ENCODE data around the gene ANK3. TPM values are rescaled to one million over a fixed set of nuclear protein-coding genes. Genes with fewer than 3 reads are reported as not detected.

Gene ANK3
- total RNA-seq, 2 experiments from 2014 or later: 60.5 to 61.9 TPM

DNA sequence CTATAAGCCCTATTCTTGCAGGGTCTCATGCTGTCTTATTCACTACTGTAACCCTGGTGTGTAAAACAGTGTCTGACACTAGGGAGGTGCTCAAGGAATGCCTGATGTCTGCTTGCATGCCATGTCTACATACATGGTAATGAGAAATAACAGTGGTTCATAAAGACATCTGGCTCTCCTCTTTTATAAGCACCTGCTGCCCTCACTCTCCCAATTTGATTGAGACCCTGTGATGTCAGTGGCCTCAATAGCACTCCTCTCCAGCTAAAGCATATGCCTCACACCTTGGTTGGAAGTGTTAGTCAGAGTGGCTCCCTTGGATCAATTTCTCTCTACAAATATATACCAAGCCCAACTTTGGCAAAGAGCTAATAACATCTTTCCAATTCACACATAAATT is 30.6 kb downstream of the ANK3 start:
- Histone ChIP-seq H3K4me1 (ENCODE audit: insufficient read depth, low read length) (no peaks in the 10 kb centered on the region), H3K36me3 (ENCODE audit: insufficient read depth, low read length) (no peaks in the 10 kb centered on the region), H3K27ac (ENCODE audit: low read depth in 1 of 2, low read length in 2 of 2) (no peak overlapping the region), H3K9me3 (ENCODE audit: control insufficient read depth in 1 of 2, insufficient read depth in 1 of 2, low read length in 2 of 2) (no peaks in the 10 kb centered on the region), H3K4me3 (ENCODE audit: low read length) (no peak overlapping the region), H3K27me3 (ENCODE audit: control insufficient read depth in 1 of 2, insufficient read depth in 2 of 2, low read length in 2 of 2) (no peaks in the 10 kb centered on the region)
- no peak overlapping the region for H3K27ac Mint-ChIP-seq
- CTCF ChIA-PET: no interaction called here
- H3K9me3 Mint-ChIP-seq: no peaks in the 10 kb centered on the region
- H3K4me1 Mint-ChIP-seq (ENCODE audit: low read depth): no peaks in the 10 kb centered on the region
- POLR2A ChIA-PET: interaction anchor here (0.8 kb wide), 1 partner anchor 11 kb away, joined by 3 read pairs; no protein-coding TSS in a partner anchor
- H3K27me3 Mint-ChIP-seq: no peaks in the 10 kb centered on the region
- DNase-seq (no peak), ATAC-seq (ENCODE audit: poor library complexity) (no peak)
- intact Hi-C loops (cut with DNase I, micrococcal nuclease): no loop called here
- no peak overlapping the region for H3K4me3 Mint-ChIP-seq
- no peaks in the 10 kb centered on the region for H3K36me3 Mint-ChIP-seq (ENCODE audit: low read depth)
- TF ChIP-seq, protein P1, sequence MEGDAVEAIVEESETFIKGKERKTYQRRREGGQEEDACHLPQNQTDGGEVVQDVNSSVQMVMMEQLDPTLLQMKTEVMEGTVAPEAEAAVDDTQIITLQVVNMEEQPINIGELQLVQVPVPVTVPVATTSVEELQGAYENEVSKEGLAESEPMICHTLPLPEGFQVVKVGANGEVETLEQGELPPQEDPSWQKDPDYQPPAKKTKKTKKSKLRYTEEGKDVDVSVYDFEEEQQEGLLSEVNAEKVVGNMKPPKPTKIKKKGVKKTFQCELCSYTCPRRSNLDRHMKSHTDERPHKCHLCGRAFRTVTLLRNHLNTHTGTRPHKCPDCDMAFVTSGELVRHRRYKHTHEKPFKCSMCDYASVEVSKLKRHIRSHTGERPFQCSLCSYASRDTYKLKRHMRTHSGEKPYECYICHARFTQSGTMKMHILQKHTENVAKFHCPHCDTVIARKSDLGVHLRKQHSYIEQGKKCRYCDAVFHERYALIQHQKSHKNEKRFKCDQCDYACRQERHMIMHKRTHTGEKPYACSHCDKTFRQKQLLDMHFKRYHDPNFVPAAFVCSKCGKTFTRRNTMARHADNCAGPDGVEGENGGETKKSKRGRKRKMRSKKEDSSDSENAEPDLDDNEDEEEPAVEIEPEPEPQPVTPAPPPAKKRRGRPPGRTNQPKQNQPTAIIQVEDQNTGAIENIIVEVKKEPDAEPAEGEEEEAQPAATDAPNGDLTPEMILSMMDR (IDR thresholded peaks at IDR 0.05): no peak

DNA sequence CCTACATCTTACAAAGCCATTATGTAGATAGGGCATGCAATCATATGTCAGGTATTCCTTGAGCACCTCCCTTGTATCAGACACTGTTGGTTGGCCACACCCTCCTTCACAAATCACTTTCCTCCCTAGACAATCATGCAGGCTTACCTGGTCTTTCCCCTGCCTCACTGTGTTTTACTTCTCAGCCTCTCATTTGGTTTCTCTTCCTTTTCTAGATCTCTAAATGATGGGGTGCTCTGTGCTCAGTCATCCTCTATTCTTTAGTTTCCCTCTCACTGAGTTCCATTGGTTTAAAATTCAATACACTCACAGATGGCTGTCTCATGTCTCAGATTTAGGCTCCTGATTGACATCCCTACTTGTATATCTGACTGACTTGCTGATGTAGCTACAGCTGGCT is 31.4 kb downstream of the ANK3 start:
- Histone ChIP-seq H3K27me3 (ENCODE audit: control insufficient read depth in 1 of 2, insufficient read depth in 2 of 2, low read length in 2 of 2) (no peaks in the 10 kb centered on the region), H3K36me3 (ENCODE audit: insufficient read depth, low read length) (no peaks in the 10 kb centered on the region), H3K4me3 (ENCODE audit: low read length) (no peak overlapping the region), H3K9me3 (ENCODE audit: control insufficient read depth in 1 of 2, insufficient read depth in 1 of 2, low read length in 2 of 2) (no peaks in the 10 kb centered on the region), H3K4me1 (ENCODE audit: insufficient read depth, low read length) (no peaks in the 10 kb centered on the region), H3K27ac (ENCODE audit: low read depth in 1 of 2, low read length in 2 of 2) (no peak overlapping the region)
- H3K9me3 Mint-ChIP-seq: no peaks in the 10 kb centered on the region
- no peak overlapping the region for H3K4me3 Mint-ChIP-seq
- ATAC-seq (ENCODE audit: poor library complexity) (no peak), DNase-seq (no peak)
- no peaks in the 10 kb centered on the region for H3K27me3 Mint-ChIP-seq
- intact Hi-C loops (cut with DNase I, micrococcal nuclease): no loop called here
- no peaks in the 10 kb centered on the region for H3K36me3 Mint-ChIP-seq (ENCODE audit: low read depth)
- TF ChIP-seq, protein P1 (IDR thresholded peaks at IDR 0.05): no peak
- H3K27ac Mint-ChIP-seq: no peak overlapping the region
- CTCF ChIA-PET: no interaction called here
- POLR2A ChIA-PET: no interaction called here
- H3K4me1 Mint-ChIP-seq (ENCODE audit: low read depth): no peaks in the 10 kb centered on the region

DNA sequence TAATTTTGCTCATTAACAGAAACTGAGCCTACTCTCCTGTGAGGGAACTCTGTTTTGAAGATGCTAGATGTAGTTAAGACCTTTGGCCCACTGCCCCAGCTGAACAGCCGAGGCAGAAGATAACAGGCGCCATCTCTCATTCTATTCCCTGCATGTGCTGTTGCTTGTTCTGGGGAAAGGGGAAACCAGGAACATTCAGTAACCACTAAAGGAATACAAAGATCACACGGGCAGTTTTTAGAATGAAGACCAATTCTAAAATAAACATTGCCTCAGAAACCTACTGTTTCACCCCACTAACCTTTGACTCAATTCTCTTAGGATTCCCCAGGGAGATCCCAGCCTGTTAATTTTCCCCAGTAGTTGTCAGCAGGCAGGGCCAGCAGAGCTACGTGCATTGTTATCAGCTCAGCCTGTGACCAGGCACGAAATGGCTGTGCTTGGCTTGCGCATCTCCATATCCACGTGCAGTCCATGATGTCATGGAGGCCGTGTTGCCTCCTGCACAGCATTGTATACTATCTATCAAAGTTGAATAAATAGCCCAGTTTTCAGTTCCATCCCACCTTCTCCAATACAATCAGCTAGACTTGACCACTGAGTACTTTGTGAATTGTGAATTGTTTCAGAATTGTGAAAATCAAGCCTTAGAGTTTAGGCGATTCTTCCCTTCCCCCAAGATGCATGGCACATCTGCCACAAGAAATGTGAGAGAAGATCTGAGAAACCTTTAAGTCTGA is 36.0 kb downstream of the ANK3 start:
- Mint-ChIP-seq H3K27me3 (no peaks in the 10 kb centered on the region), H3K4me1 (ENCODE audit: low read depth) (peaks cover 20% of the 10 kb centered on the region), H3K9me3 (no peaks in the 10 kb centered on the region), H3K27ac (no peak overlapping the region), H3K4me3 (no peak overlapping the region), H3K36me3 (ENCODE audit: low read depth) (no peaks in the 10 kb centered on the region)
- DNase-seq (no peak), ATAC-seq (ENCODE audit: poor library complexity) (no peak)
- TF ChIP-seq, protein P1 (IDR thresholded peaks at IDR 0.05): no peak
- Histone ChIP-seq H3K27ac (ENCODE audit: low read depth in 1 of 2, low read length in 2 of 2) (no peak overlapping the region), H3K4me3 (ENCODE audit: low read length) (no peak overlapping the region), H3K36me3 (ENCODE audit: insufficient read depth, low read length) (no peaks in the 10 kb centered on the region), H3K9me3 (ENCODE audit: control insufficient read depth in 1 of 2, insufficient read depth in 1 of 2, low read length in 2 of 2) (no peaks in the 10 kb centered on the region), H3K27me3 (ENCODE audit: control insufficient read depth in 1 of 2, insufficient read depth in 2 of 2, low read length in 2 of 2) (no peaks in the 10 kb centered on the region), H3K4me1 (ENCODE audit: insufficient read depth, low read length) (no peaks in the 10 kb centered on the region)
- ChIA-PET POLR2A (no interaction called here), CTCF (no interaction called here)
- intact Hi-C loops (cut with DNase I, micrococcal nuclease): no loop called here
